Pancreas (tissue), 10 donors: ENCODE measurements around the gene XKR7. TPM values are rescaled to one million over a fixed set of nuclear protein-coding genes. Genes with fewer than 3 reads are reported as not detected.

Source experiments
- ATAC-seq, 4 donors: fragments of 200-7000 bp; cut with Tn5 transposase; one replicate each; pipeline versions ENCODE4 v1.8.0 to v1.9.1; 2020; ENCODE audit warnings: mild to moderate bottlenecking in 4 of 4, moderate library complexity in 4 of 4
- DNase-seq, 6 donors: peaks; one replicate each; pipeline ENCODE4 v3.0.0-alpha.2; 2020
- FAIRE-seq: peaks from 2 replicates; lab custom pipeline; 2012; peaks lifted over from hg19 to GRCh38; lab: Jason Lieb, UNC
- H3K27ac ChIP-seq, 4 donors: fragments of 200-600 bp; sonication (generic); 1 replicate in 3 of 4; 2 replicates in 1 of 4; pipeline versions ENCODE4 v1.5.0 to v1.8.0; 2020
- H3K27me3 ChIP-seq, 4 donors: fragments of 200-600 bp; one replicate each; pipeline ENCODE4 v1.8.0; 2021
- H3K36me3 ChIP-seq, 3 donors: fragments of 200-600 bp; sonication (generic) in 1 of 3; one replicate each; pipeline versions ENCODE4 v1.5.0 to v1.8.0; 2020 to 2021
- H3K4me1 ChIP-seq, 3 donors: fragments of 200-600 bp; one replicate each; pipeline ENCODE4 v1.8.0; 2021
- H3K4me3 ChIP-seq, 4 donors: fragments of 200-600 bp; sonication (generic) in 2 of 4; one replicate each; pipeline versions ENCODE4 v1.5.0 to v1.8.0; 2020 to 2021
- H3K9me3 ChIP-seq, 4 donors: fragments of 200-600 bp; one replicate each; pipeline ENCODE4 v1.8.0; 2021
- WGBS, 2 donors: extraction: QIAGEN DNeasy Blood & Tissue Kit; methylation state at CpG; one replicate each; pipeline ENCODE4 v1.1.7; 2013; 5-methylcytosine and 5-hydroxymethylcytosine counted together
- intact Hi-C, 3 donors: fragments of 100-400 bp; cut with DNase I; formaldehyde crosslinking; loops; one replicate each; pipeline versions ENCODE4 v1.11.1 to v1.14.2; 2022
- polyA plus RNA-seq, 2 donors: library from polyadenylated mRNA; stranded (reverse); fragments of 200-250 nt; gene quantifications; one replicate each; pipeline ENCODE4 v1.2.3, GENCODE V29; 2013
- total RNA-seq, 6 donors: library from RNA; stranded (reverse); fragmentation: NEBNext Ultra II Directional in 4 of 6; extraction: Animal tissue kit (Norgen Biotek cat#: 25700) in 4 of 6; gene quantifications; one replicate each; pipeline versions ENCODE4 v1.2.1 to v1.2.4, GENCODE V29; 2021 to 2023
- TF ChIP-seq, protein P1 (sequence below), 4 donors: fragments of 200-600 bp; sonication (generic) in 3 of 4; IDR thresholded peaks; one replicate each; pipeline versions ENCODE4 v1.5.0 to v1.8.0; 2021; ENCODE audit warnings: antibody characterized with exemption in 4 of 4
- donor health status: healthy with polysubstance abuse.
- donor health status: DM: no; HTN: no; CAD: no; lungs with moderate emphysema.
- donor health status: DM: no; HTN: no; CAD: no.
- donor health status: control.
- donor health status: control.
- donor health status: Bipolar disorder and iron deficiency.
- donor health status: DM: yes; HTN: yes; CAD: no.
- donor health status: DM: no; HTN: no; CAD: no.
- donor health status: DM: no; HTN: no; CAD: no.
- donor health status: DM: yes; HTN: yes; CAD: no.

Gene XKR7
- total and polyA plus RNA-seq, 8 donors: 0.05 to 1.2 (median 0.33) TPM

DNA sequence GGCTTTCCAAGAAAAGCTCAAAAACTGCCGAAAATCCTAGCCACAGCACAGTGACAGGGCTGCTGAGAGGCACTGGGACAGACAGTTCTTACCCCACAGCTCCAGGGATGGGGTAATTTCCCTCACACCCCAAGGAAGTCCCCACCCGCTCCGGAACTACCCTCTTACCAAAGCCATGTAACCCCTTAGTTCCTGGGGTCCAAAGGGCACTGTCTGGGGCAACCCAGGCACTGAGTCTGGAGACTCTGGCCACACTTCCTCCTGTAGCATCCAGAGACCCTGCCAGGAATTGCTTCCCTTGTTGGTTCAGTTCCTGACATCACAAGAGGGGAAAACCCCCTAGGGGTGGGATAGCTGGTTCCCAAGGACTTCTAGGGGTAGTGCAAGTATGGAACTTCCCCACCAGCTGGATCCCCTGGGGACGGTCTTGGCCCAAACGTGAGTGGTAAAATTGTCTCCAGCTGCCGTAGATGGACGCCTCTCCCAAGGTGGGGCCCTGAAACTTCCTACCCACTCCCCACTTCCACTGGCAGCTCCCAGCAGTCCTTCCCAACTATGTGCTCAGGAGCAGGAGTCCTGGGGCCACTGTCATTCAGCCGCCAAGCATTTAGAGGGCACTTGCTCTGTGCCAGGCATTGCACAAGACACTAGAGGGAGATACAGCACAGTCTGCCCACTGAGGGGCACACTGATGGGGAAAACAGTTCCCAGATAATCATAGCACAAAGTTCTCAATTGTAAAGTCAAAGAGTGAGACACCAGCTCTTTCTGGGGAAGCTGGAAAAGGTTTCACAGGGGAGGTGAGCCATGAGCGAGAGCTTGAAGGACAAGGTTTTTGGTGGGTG, 66.9 kb downstream of the XKR7 start:
- no peaks in the 10 kb centered on the region for H3K36me3 ChIP-seq
- FAIRE-seq: no peak
- no peak overlapping the region for H3K27ac ChIP-seq
- ATAC-seq: peak in 2 of 4 donors; percentile 27 to 31
- H3K27me3 ChIP-seq: peaks cover 0 to 13% (median 0%) of the 10 kb centered on the region in 4 donors
- no peak for DNase-seq
- intact Hi-C loops: loop anchor here in 1 of 3 donors (5.0 kb wide), 1 partner anchor 213 kb away; no protein-coding TSS in a partner anchor
- TF ChIP-seq, protein P1, sequence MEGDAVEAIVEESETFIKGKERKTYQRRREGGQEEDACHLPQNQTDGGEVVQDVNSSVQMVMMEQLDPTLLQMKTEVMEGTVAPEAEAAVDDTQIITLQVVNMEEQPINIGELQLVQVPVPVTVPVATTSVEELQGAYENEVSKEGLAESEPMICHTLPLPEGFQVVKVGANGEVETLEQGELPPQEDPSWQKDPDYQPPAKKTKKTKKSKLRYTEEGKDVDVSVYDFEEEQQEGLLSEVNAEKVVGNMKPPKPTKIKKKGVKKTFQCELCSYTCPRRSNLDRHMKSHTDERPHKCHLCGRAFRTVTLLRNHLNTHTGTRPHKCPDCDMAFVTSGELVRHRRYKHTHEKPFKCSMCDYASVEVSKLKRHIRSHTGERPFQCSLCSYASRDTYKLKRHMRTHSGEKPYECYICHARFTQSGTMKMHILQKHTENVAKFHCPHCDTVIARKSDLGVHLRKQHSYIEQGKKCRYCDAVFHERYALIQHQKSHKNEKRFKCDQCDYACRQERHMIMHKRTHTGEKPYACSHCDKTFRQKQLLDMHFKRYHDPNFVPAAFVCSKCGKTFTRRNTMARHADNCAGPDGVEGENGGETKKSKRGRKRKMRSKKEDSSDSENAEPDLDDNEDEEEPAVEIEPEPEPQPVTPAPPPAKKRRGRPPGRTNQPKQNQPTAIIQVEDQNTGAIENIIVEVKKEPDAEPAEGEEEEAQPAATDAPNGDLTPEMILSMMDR (IDR thresholded peaks at IDR 0.05): no peak
- no peaks in the 10 kb centered on the region for H3K9me3 ChIP-seq
- WGBS, 2 donors: 28 to 45% methylated on average over 9 of the region's 9 CpGs
- peaks cover 0 to 7% (median 0%) of the 10 kb centered on the region in 3 donors for H3K4me1 ChIP-seq
- no peak overlapping the region for H3K4me3 ChIP-seq

DNA sequence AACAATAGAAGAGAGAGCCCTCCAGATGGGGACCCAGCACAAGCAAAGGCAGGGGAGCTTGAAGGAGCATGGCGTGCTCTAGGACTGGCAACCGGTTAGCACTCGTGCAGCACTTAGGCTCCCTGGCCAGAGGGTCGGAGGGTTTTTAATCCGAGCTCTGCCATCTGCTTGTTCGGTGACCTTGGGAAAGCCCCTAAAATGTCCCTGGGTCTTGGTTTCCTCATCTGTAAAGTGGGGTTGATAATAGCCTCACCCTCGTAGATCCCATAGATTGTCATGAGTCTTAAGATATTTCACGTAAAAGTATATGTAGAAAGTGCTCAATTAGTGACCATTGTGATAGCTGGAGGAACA, 67.5 kb downstream of the XKR7 start:
- FAIRE-seq: no peak
- 62 to 73% methylated on average over 8 of the region's 8 CpGs for WGBS, 2 donors
- Histone ChIP-seq H3K36me3 (no peaks in the 10 kb centered on the region), H3K27me3 (peaks cover 0 to 13% (median 0%) of the 10 kb centered on the region in 4 donors), H3K4me1 (peaks cover 0 to 7% (median 0%) of the 10 kb centered on the region in 3 donors), H3K27ac (no peak overlapping the region), H3K9me3 (no peaks in the 10 kb centered on the region), H3K4me3 (no peak overlapping the region)
- intact Hi-C loops: no loop called here
- no peak for ATAC-seq
- TF ChIP-seq, protein P1 (IDR thresholded peaks at IDR 0.05): no peak
- no peak for DNase-seq

- H3K4me3 ChIP-seq: no peak overlapping the region
- ATAC-seq (no peak), FAIRE-seq (no peak), DNase-seq (no peak)
- peaks cover 0 to 7% (median 0%) of the 10 kb centered on the region in 3 donors for H3K4me1 ChIP-seq
- intact Hi-C loops: no loop called here
- no peaks in the 10 kb centered on the region for H3K9me3 ChIP-seq
- 28 to 29% methylated on average over 4 of the region's 4 CpGs for WGBS, 2 donors
- TF ChIP-seq, protein P1 (IDR thresholded peaks at IDR 0.05): no peak
- peaks cover 0 to 13% (median 0%) of the 10 kb centered on the region in 4 donors for H3K27me3 ChIP-seq
- H3K27ac ChIP-seq: no peak overlapping the region
- no peaks in the 10 kb centered on the region for H3K36me3 ChIP-seq
These were observed 68.3 kb downstream of the XKR7 start for GRCh38 chr20:32036252-32036651.

- ATAC-seq (no peak), FAIRE-seq (no peak), DNase-seq (no peak)
- H3K27me3 ChIP-seq: peaks cover 0 to 13% (median 0%) of the 10 kb centered on the region in 4 donors
- no peaks in the 10 kb centered on the region for H3K9me3 ChIP-seq
- H3K36me3 ChIP-seq: no peaks in the 10 kb centered on the region
- no peak overlapping the region for H3K27ac ChIP-seq
- intact Hi-C loops: no loop called here
- H3K4me3 ChIP-seq: no peak overlapping the region
- 32 to 38% methylated on average over 10 of the region's 10 CpGs for WGBS, 2 donors
- H3K4me1 ChIP-seq: peaks cover 0 to 3% (median 0%) of the 10 kb centered on the region in 3 donors
- TF ChIP-seq, protein P1 (IDR thresholded peaks at IDR 0.05): no peak
These were observed 69.0 kb downstream of the XKR7 start for GRCh38 chr20:32036716-32037485.
